Loucy (cell line): ENCODE data around the gene AZI2.
A peak's percentile ranks its signal among the peaks of the same experiment; 100 is the strongest.

Experiments
- H2AFZ ChIP-seq: fragments of 200-600 bp; sonication (generic); 2 replicates; pipeline ENCODE4 v1.6.0; 2016; ENCODE audit warnings: antibody characterized with exemption, mild to moderate bottlenecking, low read length, moderate library complexity
- H3F3A ChIP-seq: fragments of 200-600 bp; 2 replicates; pipeline ENCODE4 v1.6.0; 2016; ENCODE audit warnings: antibody characterized with exemption, low read depth, mild to moderate bottlenecking
- H3K27me3 ChIP-seq: fragments of 200-600 bp; sonication (generic); 2 replicates; pipeline ENCODE4 v1.6.1; 2014; ENCODE audit warnings: low read length, mild to moderate bottlenecking; ENCODE audit not compliant: insufficient read depth, poor library complexity, severe bottlenecking
- H3K36me3 ChIP-seq: fragments of 200-600 bp; sonication (generic); 2 replicates; pipeline ENCODE4 v1.6.1; 2016; ENCODE audit warnings: low read length; ENCODE audit not compliant: insufficient read depth
- H3K4me1 ChIP-seq: fragments of 200-600 bp; sonication (generic); 2 replicates; pipeline ENCODE4 v1.5.1; 2014; ENCODE audit warnings: low read length, mild to moderate bottlenecking; ENCODE audit not compliant: insufficient read depth, poor library complexity, severe bottlenecking
- H3K4me2 ChIP-seq: fragments of 200-600 bp; sonication (generic); 2 replicates; pipeline ENCODE4 v1.6.0; 2014; ENCODE audit warnings: antibody characterized with exemption, low read length, low read depth, mild to moderate bottlenecking; ENCODE audit not compliant: poor library complexity, severe bottlenecking
- H3K4me3 ChIP-seq: fragments of 200-600 bp; sonication (generic); 2 replicates; pipeline ENCODE4 v1.5.1; 2014; ENCODE audit warnings: low read length, mild to moderate bottlenecking, mixed read lengths; ENCODE audit not compliant: poor library complexity, severe bottlenecking
- H3K79me2 ChIP-seq: fragments of 200-600 bp; sonication (generic); 2 replicates; pipeline ENCODE4 v1.6.1; 2014; ENCODE audit warnings: low read length; ENCODE audit not compliant: insufficient read depth
- H3K9ac ChIP-seq: fragments of 200-600 bp; sonication (generic); 2 replicates; pipeline ENCODE4 v1.6.0; 2014; ENCODE audit warnings: mild to moderate bottlenecking, low read depth, low read length, moderate library complexity; ENCODE audit not compliant: poor library complexity, severe bottlenecking
- H3K9me2 ChIP-seq: fragments of 200-600 bp; sonication (generic); replicated peaks from 2 replicates; pipeline ENCODE4 v1.6.1; 2016; ENCODE audit warnings: low read depth, low read length, mixed read lengths
- H3K9me3 ChIP-seq: fragments of 200-600 bp; sonication (generic); 2 replicates; pipeline ENCODE4 v1.6.1; 2014; ENCODE audit warnings: mild to moderate bottlenecking, antibody characterized with exemption, low read length, low read depth; ENCODE audit not compliant: insufficient read depth
- H4K20me1 ChIP-seq: fragments of 200-600 bp; sonication (generic); 2 replicates; pipeline ENCODE4 v1.6.0; 2014; ENCODE audit warnings: antibody characterized with exemption, low read length, mild to moderate bottlenecking; ENCODE audit not compliant: insufficient read depth, poor library complexity, severe bottlenecking
- CTCF ChIP-seq: fragments of 200-600 bp; sonication (generic); conservative IDR thresholded peaks from 2 replicates; pipeline ENCODE4 v1.5.1; 2014; ENCODE audit warnings: mild to moderate bottlenecking, antibody characterized with exemption, low read length
- EZH2phosphoT487 ChIP-seq: fragments of 200-600 bp; IDR thresholded peaks from 2 replicates; pipeline ENCODE4 v1.6.1; 2018; ENCODE audit warnings: antibody characterized with exemption, mild to moderate bottlenecking, moderate library complexity, borderline replicate concordance

AZI2 gene

GRCh38 chr3:28328188-28329151 lies 20.2 kb downstream of the AZI2 start:
- peaks cover 21% of the 10 kb centered on the region for H3K4me1 ChIP-seq

DNA sequence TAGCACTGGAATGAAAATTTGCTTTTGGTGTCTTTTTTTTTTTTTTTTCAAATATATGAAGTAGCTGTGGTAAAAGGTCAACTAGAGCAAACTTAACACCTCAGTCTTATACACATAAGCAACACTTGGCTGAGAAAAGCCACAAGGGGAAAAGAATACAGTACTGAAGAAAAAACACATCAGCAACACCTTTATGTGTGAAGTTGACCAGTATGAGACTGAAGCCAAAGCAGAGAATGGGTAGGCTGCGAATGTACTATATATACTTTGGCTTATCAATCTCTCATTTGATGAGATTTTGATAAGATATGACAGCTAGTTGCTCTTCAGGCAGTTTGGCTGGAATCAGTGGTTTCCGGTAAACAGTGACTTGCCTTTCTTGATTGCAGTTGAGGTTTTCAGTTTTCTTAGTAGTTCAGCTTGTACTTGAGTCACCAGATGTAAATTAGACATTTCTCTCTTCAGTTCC lies 22.1 kb downstream of the AZI2 start:
- TF ChIP-seq CTCF (no peak), EZH2phosphoT487 (0 out of 2 replicates have a peak, but pooled peaks have one; percentile 27)
- Histone ChIP-seq H3K4me2 (peak overlapping the region; percentile 36), H2AFZ (no peak overlapping the region), H3K27me3 (no peaks in the 10 kb centered on the region), H3K4me3 (no peak overlapping the region), H4K20me1 (peaks cover 3% of the 10 kb centered on the region), H3K36me3 (peaks cover 26% of the 10 kb centered on the region; the same call in 1 of the 2 replicates), H3K4me1 (peaks cover 24% of the 10 kb centered on the region), H3K9ac (no peak overlapping the region), H3K9me2 (no peaks in the 10 kb centered on the region), H3K9me3 (no peaks in the 10 kb centered on the region), H3K79me2 (no peaks in the 10 kb centered on the region), H3F3A (no peaks in the 10 kb centered on the region; the same call in 1 of the 2 replicates)

More at GRCh38 chr3:28328188-28329151, 20.2 kb downstream of the AZI2 start:
- Histone ChIP-seq H3K9me2 (no peaks in the 10 kb centered on the region), H3K4me2 (no peak overlapping the region), H3K27me3 (no peaks in the 10 kb centered on the region), H3K36me3 (peaks cover 29% of the 10 kb centered on the region; the same call in 1 of the 2 replicates), H4K20me1 (peaks cover 3% of the 10 kb centered on the region), H3K9me3 (no peaks in the 10 kb centered on the region), H3K4me3 (no peak overlapping the region), H3F3A (no peaks in the 10 kb centered on the region; the same call in 1 of the 2 replicates), H3K9ac (no peak overlapping the region), H3K79me2 (no peaks in the 10 kb centered on the region), H2AFZ (no peak overlapping the region)
- TF ChIP-seq EZH2phosphoT487 (no peak), CTCF (peak; percentile 79)

GRCh38 chr3:28322464-28322863 lies 26.2 kb downstream of the AZI2 start:
- Histone ChIP-seq H3K4me3 (no peak overlapping the region), H3K4me2 (no peak overlapping the region), H3F3A (no peaks in the 10 kb centered on the region; the same call in 1 of the 2 replicates), H3K4me1 (peaks cover 35% of the 10 kb centered on the region), H3K27me3 (no peaks in the 10 kb centered on the region), H3K9me2 (no peaks in the 10 kb centered on the region), H3K79me2 (no peaks in the 10 kb centered on the region), H3K36me3 (peaks cover 20% of the 10 kb centered on the region; the same call in 1 of the 2 replicates), H3K9me3 (no peaks in the 10 kb centered on the region), H3K9ac (no peak overlapping the region), H4K20me1 (peaks cover 3% of the 10 kb centered on the region), H2AFZ (no peak overlapping the region)
- no peak for TF ChIP-seq CTCF
- TF ChIP-seq EZH2phosphoT487, result no peak
